NCI-H187 treated with DMSO at 0.1 percent for 48 hours (cell line): ENCODE results near the gene ARMCX1.
"Not testable (repeated sequence)": the region's sequence is repeated elsewhere in the genome, so short reads cannot be mapped to it uniquely, and the experiment has no call there.

Experiments
- DNase-seq: peaks from one replicate; lab custom pipeline; 2025; lab: John Stamatoyannopoulos, UW

The ARMCX1 gene

DNA sequence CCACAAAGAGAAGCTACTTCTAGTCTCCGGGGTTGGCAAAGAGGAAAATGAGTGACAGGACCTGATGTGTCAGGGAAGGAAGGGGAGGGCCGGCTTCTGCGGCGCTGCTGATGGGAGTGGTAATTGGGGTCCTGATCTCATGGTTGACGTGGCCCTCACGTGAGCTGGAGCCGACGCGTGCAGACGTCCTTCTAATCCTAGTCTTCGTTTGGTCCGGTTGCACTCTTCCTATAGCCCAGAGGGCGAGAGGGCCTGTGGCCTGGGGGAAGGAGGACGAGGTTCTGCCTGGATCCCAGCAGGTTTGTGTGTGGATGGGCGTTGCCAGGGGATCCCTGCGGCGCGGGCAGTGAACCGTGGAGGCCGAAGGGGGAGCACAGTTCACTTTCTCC lies at the start of gene ARMCX1:
Gene ARMCX1 (plus strand): TSS at position 186 of the 389 bp plus-strand sequence. CDS start 2,384 bp downstream, outside the sequence.
- no peak for DNase-seq

- DNase-seq: not testable (repeated sequence)
Observed at GRCh38 chrX:101502929-101503328, 47.4 kb upstream of the ARMCX1 start.

DNA sequence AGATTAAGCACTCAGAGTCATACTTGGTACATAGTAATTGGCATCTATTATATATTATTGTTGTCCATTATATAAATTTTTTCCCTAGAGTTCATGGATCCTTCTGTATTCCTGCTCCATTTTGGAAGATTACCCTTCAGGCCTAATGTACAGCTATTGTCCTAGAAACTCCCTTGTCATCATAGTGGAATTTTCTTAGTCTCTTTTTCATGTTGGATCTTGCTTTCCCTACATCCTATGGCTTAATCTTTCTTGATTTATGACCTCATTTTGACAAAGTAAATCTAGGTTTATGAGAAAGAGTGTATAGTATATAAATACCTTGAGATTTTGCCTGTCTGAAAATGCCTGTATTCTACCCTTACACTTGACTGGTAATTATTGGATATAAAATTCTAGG lies 43.0 kb upstream of the ARMCX1 start:
- no peak for DNase-seq

DNA sequence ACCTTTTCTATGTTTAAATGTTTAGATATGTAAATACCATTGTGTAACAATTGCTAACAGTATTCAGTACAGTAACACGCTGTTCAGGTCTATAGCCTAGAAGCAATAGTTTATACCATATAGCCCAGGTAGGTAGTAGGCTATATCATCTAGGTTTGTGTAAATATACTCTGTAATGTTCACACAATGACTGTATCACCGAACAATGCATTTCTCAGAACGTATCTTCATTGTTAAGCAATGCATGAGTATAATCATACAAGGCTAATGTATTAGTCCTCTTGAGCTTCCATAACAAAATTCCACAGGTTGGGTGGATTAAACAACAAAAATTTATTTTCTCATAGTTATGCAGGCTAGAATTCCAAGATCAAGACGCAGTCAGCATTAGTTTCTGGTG lies 42.4 kb upstream of the ARMCX1 start:
- no peak for DNase-seq

- DNase-seq: no peak
Observed at GRCh38 chrX:101530944-101531343, 19.4 kb upstream of the ARMCX1 start.

DNA sequence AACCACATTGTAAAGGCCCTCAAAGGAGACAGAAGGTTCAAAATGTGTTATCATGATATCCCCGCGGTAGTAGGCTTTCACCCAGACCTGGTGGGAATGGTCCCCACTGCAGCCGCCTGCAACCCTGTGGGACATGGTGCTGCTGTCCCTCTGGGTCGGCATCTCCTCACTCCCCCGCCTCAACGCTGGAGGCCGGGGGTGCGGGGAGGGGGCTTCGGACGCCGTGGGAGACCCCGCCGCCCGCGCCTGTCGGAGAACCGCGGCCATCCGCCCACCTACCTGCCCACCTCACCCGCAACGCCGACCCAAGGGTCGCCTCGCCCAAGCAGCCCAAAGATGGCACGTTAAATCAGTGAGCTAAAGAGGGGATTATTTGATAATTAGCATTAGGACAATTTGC lies 11.2 kb upstream of the ARMCX1 start:
- no peak for DNase-seq

DNA sequence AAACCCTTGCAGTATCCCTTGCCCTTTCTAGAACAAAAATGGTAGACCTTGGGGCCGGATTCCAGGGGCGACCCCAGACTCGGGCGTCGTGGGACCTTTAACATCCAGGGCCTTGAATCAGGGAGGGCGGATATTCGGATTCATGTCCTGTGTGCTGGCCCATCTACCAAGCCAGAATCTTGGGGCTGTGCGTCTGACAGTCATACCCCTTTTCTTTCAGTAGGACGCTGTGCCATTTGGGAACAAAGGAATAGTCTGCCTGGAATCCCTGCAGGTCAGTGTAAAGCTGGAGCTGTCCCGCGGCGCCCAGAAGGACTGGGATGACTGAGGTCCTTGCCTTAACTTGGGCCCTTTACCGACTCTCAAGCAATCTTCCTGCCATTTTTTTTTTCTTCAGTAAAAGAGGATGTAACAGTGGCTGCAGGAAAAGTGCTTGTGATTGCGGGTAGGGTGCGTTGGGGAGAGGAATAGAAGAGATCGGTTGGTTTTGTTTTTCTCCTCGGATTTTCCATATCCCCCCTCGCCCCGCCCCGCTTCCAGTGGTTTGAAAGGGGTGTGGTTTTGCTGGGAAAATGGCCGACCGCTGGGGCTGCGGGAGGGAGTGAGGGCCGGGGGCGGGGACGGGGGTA lies 518 bp downstream of the ARMCX1 start:
- DNase-seq: no peak

GRCh38 chrX:101551380-101551767 lies 1.0 kb downstream of the ARMCX1 start:
- DNase-seq: no peak

DNA sequence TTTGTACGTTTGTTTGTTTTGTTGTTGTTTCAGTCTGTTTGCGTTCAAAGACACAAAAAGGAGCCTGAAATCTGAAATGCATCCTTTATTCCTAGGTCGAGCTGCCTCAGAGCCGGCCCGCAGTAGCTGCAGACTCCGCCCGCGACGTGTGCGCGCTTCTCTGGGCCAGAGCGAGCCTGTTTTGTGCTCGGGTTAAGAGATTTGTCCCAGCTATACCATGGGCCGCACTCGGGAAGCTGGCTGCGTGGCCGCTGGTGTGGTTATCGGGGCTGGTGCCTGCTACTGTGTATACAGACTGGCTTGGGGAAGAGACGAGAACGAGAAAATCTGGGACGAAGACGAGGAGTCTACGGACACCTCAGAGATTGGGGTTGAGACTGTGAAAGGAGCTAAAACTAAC lies 2.4 kb downstream of the ARMCX1 start:
- no peak for DNase-seq

GRCh38 chrX:101564651-101565050 lies 14.3 kb downstream of the ARMCX1 start:
- DNase-seq: no peak

GRCh38 chrX:101595739-101596419 lies 45.5 kb downstream of the ARMCX1 start:
- no peak for DNase-seq

- not testable (repeated sequence) for DNase-seq
Observed at GRCh38 chrX:101599592-101599991, 49.2 kb downstream of the ARMCX1 start.

DNA sequence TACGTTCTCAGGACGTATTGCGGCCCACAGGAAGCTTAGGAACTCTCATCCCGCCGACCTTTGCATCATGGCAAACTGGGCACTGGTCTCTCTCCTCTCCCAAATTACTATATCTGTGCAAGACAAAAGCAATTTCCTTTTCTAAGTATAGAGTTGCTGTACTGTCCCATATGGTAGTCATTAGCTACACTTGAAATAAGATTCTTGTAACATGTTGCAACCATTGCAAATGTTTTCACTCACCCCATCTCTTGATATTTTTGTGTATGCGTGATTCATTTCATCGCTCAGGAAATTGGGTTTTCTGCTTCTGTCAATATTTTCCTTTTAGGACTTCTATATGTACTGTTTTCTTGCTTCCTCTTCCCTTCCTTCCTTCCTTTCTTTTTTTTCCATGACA lies 51.7 kb downstream of the ARMCX1 start:
- DNase-seq: no peak
